NCI-H345 treated with DMSO at 0.1 percent for 48 hours (cell line): Measurements from ENCODE around the gene SFTPB.
"Not testable (repeated sequence)": the region's sequence is repeated elsewhere in the genome, so short reads cannot be mapped to it uniquely, and the experiment has no call there.

Experiments
- DNase-seq: peaks from one replicate; lab custom pipeline; 2025; ENCODE audit not compliant: unreplicated experiment; lab: John Stamatoyannopoulos, UW

The SFTPB gene

DNA sequence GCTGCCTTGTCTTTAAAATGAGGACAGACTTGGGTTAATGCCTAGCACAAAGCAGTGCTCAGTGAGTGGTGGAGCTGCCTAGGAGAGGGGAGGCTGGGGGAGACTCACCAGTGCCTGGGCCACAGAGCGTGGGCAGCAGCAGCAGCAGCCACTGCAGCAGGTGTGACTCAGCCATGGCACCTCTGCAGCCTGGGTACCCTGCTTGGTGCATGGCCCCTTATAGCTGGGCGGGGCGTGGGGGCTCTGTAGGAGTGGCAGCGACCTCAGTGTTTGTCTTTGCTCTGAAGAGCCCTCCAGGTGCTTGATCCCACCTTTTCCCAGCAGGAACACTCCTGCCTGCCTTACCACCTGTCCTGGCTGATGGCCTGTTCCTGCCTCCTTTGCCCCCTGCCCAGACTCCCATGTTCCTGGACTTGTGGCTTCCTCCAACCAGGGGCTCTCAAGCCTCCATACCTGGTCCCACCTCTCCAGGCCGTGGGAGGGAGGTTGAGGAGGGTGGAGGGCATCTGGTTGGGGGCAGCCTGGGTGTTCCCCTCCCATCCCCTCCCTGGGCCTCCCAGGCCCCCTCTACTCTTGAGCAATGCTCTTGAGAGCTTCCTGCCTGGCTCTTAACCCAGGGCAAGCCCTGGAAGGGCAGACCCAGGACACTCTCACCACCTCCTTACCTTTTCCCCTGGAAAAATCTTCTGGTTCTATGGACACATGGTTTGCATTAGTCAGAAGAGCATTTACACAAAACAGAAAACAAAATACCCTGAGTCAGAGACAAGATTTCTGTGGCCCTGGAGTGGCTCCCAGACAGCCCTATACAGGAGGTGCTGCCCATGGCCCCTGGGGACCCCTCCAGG is at the start of gene SFTPB:
TSS of gene SFTPB (minus strand) at position 191 of the 848 bp plus-strand sequence. CDS start at position 175, 16 bp downstream.
- peak; percentile 74 for DNase-seq

DNA sequence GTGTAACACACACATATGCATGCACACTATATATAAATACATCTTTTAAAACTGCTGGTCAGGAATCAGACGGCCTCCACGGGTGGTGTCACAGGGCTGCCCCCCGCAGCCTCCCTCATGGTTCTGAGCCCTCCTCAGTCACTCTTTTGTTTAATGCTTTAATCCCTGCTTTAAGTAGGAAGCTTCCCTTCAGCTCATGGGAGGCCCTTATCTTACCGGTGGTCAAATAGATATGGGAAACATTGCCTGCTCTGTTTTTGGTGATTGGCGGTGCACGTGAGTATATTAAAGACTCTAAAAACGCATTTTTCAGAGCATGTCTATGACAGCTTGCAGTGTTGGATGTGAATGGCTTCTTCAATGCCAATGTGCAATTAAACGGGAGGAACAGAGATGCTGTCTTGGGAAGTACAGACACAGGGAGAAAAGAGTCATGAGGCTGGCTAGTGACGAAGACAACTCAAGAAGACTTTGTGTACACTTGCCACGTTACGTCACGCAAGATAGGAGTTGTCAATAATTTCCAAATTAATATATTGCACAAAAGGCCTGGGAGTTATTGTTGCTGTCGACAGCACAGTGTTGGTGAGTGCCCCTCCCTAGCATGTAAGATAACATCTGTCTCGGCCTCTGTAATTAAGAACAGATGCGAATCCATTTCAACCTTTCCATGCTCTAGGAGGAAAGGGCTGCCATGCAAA is 49.5 kb upstream of the SFTPB start:
- no peak for DNase-seq

DNA sequence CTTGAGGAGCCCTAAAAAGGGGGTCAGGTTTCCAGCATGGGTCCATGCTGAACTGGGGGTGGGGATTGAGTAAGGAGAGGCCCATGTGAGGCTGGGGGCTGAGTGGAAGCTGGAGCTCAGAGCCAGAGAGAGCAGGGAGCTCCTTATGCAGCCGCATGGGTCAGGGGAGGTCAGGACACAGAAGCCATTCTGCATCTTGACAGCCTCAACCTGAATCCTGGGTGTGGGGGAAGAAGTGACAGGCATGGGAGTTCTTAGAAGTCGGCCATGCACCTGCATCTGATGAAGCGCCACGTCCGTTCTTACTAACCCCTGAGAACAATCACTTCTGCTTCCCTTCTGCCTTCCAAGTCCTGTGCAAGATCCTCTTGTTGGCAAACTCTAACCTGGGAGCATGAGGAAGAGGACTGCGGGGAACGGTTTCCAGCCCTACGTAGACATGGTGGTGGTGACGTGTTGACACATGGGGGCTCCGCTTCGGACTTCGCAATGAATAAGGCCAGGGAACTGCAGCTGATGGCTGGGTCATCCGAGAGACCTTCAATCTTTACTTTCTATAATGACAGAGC is 48.4 kb upstream of the SFTPB start:
- DNase-seq = no peak

DNA sequence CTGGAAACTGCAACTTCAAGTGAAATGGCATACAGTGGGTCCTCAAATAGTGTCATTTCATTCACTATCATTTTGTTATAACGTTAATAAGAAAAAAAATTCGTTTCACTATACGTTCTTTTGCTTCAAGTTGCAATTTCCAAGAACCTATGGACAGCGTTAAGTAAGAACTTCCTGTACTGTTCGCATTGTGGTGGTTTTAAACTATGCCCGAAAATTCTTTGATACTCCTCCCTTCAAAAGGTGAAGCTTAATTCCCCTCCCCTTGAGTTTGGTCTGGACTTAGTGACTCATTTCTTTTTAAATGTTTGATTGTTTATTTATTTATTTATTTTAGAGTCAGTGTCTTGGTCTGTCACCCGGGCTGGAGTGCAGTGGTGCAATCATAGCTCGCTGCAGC is 46.8 kb upstream of the SFTPB start:
- DNase-seq = no peak

GRCh38 chr2:85714421-85714820 is 46.4 kb upstream of the SFTPB start:
- not testable (repeated sequence) for DNase-seq

GRCh38 chr2:85713836-85714235 is 45.8 kb upstream of the SFTPB start:
- DNase-seq = peak; percentile 25

GRCh38 chr2:85712849-85713612 is 45.0 kb upstream of the SFTPB start:
- DNase-seq = no peak

GRCh38 chr2:85712336-85712735 is 44.3 kb upstream of the SFTPB start:
- DNase-seq = no peak

- no peak for DNase-seq
Measured at GRCh38 chr2:85711578-85712060, 43.6 kb upstream of the SFTPB start.

- DNase-seq = no peak
Measured at GRCh38 chr2:85710687-85711577, 42.9 kb upstream of the SFTPB start.

DNA sequence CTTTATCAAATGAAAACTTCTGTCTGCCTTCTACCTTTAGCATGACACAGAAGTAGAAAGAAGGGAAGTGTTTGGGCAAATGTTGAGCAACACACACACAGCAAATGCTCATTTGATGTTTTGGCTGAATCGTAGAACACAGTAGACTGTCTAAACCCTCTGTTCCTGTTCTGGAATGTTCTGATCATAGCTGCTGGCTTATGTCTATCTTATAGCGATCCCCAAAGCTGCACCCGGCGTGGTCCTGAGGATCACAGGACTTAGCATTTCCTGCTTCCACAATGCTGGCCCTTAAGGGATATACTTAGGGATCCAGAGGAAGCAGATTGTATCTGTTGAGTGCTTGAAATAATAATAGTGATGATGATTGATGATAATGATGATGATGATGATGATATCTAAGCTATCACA is 41.4 kb upstream of the SFTPB start:
- DNase-seq = no peak

DNA sequence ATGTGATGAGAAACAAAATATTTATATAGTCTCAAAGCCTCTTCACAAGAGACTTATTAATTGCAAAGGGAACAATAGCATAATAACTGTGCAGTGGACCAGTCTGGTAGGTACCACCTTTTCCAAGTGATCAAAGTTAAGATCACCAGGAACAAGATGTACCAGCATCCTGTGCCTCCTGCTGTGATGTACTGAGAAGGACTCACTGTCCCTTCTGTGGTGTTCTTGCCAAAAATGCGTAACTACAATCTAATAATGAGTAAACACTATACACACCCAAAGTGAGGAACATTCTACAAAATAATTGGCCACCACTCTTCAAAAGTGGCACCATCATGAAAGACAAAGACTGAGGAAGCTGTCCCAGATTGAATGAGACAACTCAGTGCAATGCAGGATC is 40.6 kb upstream of the SFTPB start:
- no peak for DNase-seq

GRCh38 chr2:85707304-85707703 is 39.3 kb upstream of the SFTPB start:
- peak; percentile 54 for DNase-seq

- no peak for DNase-seq
Measured at GRCh38 chr2:85706599-85707296, 38.7 kb upstream of the SFTPB start.

DNA sequence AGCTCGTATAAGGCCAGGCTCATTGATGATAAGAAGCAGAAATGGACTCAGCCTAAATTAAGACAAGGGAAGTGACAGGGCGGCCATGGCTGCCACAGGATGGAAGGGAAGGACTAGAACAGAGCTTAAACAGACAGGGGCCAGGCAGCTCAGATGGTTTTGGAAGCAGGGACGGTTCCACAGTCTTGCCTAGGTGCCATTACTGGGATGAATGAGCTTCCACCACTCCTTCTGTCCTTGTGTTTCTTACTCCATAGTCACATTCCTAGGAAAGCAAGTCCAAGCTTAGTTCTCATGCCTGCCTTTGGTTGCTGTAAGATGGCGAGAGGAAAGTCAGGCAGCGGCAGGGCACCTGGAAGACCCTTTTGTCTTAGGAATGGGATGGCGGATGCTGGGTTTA is 38.1 kb upstream of the SFTPB start:
- DNase-seq = no peak

GRCh38 chr2:85705680-85706039 is 37.7 kb upstream of the SFTPB start:
- DNase-seq = no peak

- DNase-seq = no peak
Measured at GRCh38 chr2:85704800-85705679, 37.0 kb upstream of the SFTPB start.

GRCh38 chr2:85704038-85704437 is 36.0 kb upstream of the SFTPB start:
- DNase-seq = no peak

- no peak for DNase-seq
Measured at GRCh38 chr2:85703329-85703728, 35.3 kb upstream of the SFTPB start.
